B cell (primary cell): ENCODE measurements around the gene UNC119. TPM values are rescaled to one million over a fixed set of nuclear protein-coding genes. Genes with fewer than 3 reads are reported as not detected.

Source experiments
- ATAC-seq: fragments of 200-7000 bp; cut with Tn5 transposase; one replicate; pipeline ENCODE4 v1.10.0; 2021; ENCODE audit warnings: low read depth, mild to moderate bottlenecking, moderate number of reproducible peaks, moderate library complexity
- CTCF ChIA-PET: fragments of 350-600 bp; sonication (Branson Sonifier 250); formaldehyde crosslinking; loops from one replicate; lab custom pipeline; 2021; ENCODE audit warnings: antibody characterized with exemption, inconsistent platforms; lab: Charles Lee
- POLR2A ChIA-PET: fragments of 350-600 bp; sonication (Branson Sonifier 250); formaldehyde crosslinking; loops from one replicate; lab custom pipeline; 2021; ENCODE audit warnings: antibody characterized with exemption; lab: Charles Lee
- DNase-seq: peaks from one replicate; pipeline ENCODE4 v3.0.0; 2013
- H2AFZ ChIP-seq: 2 replicates; pipeline ENCODE4 v1.6.1; 2012; ENCODE audit warnings: mild to moderate bottlenecking, low read depth, low read length; ENCODE audit not compliant: insufficient read depth, poor library complexity, severe bottlenecking
- H3K27ac ChIP-seq, 2 donors: 1 replicate in 1 of 2; 2 replicates in 1 of 2; pipeline ENCODE4 v1.5.1; 2012 to 2013; ENCODE audit warnings: low read length in 2 of 2, mild to moderate bottlenecking in 2 of 2, moderate library complexity in 1 of 2
- H3K27me3 ChIP-seq, 4 experiments: fragments of 200-600 bp in 1 of 4; sonication (generic) in 1 of 4; replicated peaks in 1 of 4; 1 replicate in 2 of 4; 2 replicates in 2 of 4; pipeline versions ENCODE4 v1.6.1 to v1.7.0; 2013 to 2016; ENCODE audit warnings: low read length in 3 of 4, mild to moderate bottlenecking in 2 of 4, mixed read lengths in 1 of 4, moderate library complexity in 1 of 4; ENCODE audit not compliant: insufficient read depth in 4 of 4, control insufficient read depth in 3 of 4; ENCODE audit errors: control extremely low read depth in 1 of 4
- H3K36me3 ChIP-seq, 2 experiments: replicated peaks in 1 of 2; 1 replicate in 1 of 2; 2 replicates in 1 of 2; pipeline versions ENCODE4 v1.6.1 to v1.7.1; 2013; ENCODE audit warnings: low read length in 1 of 2; ENCODE audit not compliant: insufficient read depth in 2 of 2, control insufficient read depth in 1 of 2; ENCODE audit errors: control extremely low read depth in 1 of 2, extremely low read depth in 1 of 2
- H3K4me1 ChIP-seq, 2 donors: fragments of 200-600 bp in 1 of 2; sonication (generic) in 1 of 2; 1 replicate in 1 of 2; 2 replicates in 1 of 2; pipeline versions ENCODE4 v1.5.1 to v1.6.1; 2013 to 2017; ENCODE audit warnings: low read length in 2 of 2; ENCODE audit not compliant: control insufficient read depth in 2 of 2, insufficient read depth in 2 of 2
- H3K4me2 ChIP-seq: replicated peaks from 2 replicates; pipeline ENCODE3; 2012; ENCODE audit warnings: mild to moderate bottlenecking, low read depth, low read length; ENCODE audit not compliant: poor library complexity, severe bottlenecking
- H3K4me3 ChIP-seq, 5 experiments: fragments of 200-600 bp in 1 of 5; sonication (generic) in 1 of 5; 1 replicate in 3 of 5; 2 replicates in 2 of 5; pipeline versions ENCODE4 v1.5.1 to v1.7.0; 2011 to 2016; ENCODE audit warnings: low read length in 4 of 5, mild to moderate bottlenecking in 4 of 5, low read depth in 2 of 5, control low read depth in 1 of 5, moderate library complexity in 1 of 5; ENCODE audit not compliant: insufficient read depth in 1 of 5; ENCODE audit errors: control extremely low read depth in 1 of 5, extremely low read depth in 1 of 5
- H3K79me2 ChIP-seq: fragments of 200-600 bp; sonication (generic); one replicate; pipeline ENCODE4 v1.6.0; 2016; ENCODE audit warnings: low read length; ENCODE audit not compliant: control insufficient read depth, insufficient read depth
- H3K9ac ChIP-seq: fragments of 200-600 bp; sonication (generic); 2 replicates; pipeline ENCODE4 v1.6.1; 2017; ENCODE audit warnings: mild to moderate bottlenecking, low read length, moderate library complexity
- H3K9me3 ChIP-seq, 3 donors: one replicate each; pipeline versions ENCODE4 v1.6.1 to v1.7.1; 2013; ENCODE audit warnings: low read length in 2 of 3; ENCODE audit not compliant: control insufficient read depth in 2 of 3, insufficient read depth in 1 of 3; ENCODE audit errors: control extremely low read depth in 1 of 3
- H4K20me1 ChIP-seq: 2 replicates; pipeline ENCODE4 v1.6.0; 2012; ENCODE audit warnings: mild to moderate bottlenecking, low read length; ENCODE audit not compliant: insufficient read depth, control insufficient read depth, poor library complexity, severe bottlenecking
- H3K27ac Mint-ChIP-seq: one replicate; pipeline ENCODE4 v1.8.0; 2021; ENCODE audit warnings: mixed read lengths
- H3K27me3 Mint-ChIP-seq: one replicate; pipeline ENCODE4 v1.8.0; 2021; ENCODE audit warnings: mixed read lengths
- H3K4me1 Mint-ChIP-seq: one replicate; pipeline ENCODE4 v1.8.0; 2021; ENCODE audit warnings: mixed read lengths
- H3K4me3 Mint-ChIP-seq: one replicate; pipeline ENCODE4 v1.8.0; 2021; ENCODE audit warnings: mixed read lengths
- H3K9me3 Mint-ChIP-seq: one replicate; pipeline ENCODE4 v1.8.0; 2022; ENCODE audit warnings: mixed read lengths; ENCODE audit not compliant: insufficient read depth
- EZH2 ChIP-seq: IDR thresholded peaks from 2 replicates; pipeline ENCODE4 v1.6.1; 2012; ENCODE audit warnings: borderline replicate concordance, low read depth, mild to moderate bottlenecking, moderate library complexity, low read length; ENCODE audit not compliant: insufficient read depth, poor library complexity, severe bottlenecking
- WGBS: methylation state at CpG from one replicate; pipeline ENCODE4 v1.1.5; 2013; ENCODE audit warnings: missing lambda C conversion rate; ENCODE audit not compliant: insufficient coverage; 5-methylcytosine and 5-hydroxymethylcytosine counted together
- intact Hi-C: fragments of 100-400 bp; cut with micrococcal nuclease; formaldehyde crosslinking; loops from one replicate; pipeline ENCODE4 v1.10.0; 2022
- polyA plus RNA-seq: library from polyadenylated mRNA; depleted of rRNA; stranded (reverse); fragments of >200 nt; gene quantifications from 2 replicates; pipeline ENCODE4 v1.2.3, GENCODE V29; 2012
- total RNA-seq, 2 donors: library from RNA; stranded (reverse); fragments of 120-200 nt in 1 of 2; gene quantifications; 1 replicate in 1 of 2; 2 replicates in 1 of 2; pipeline versions ENCODE4 v1.2.3 to v1.2.4, GENCODE V29; 2013 to 2022
- TF ChIP-seq, protein P1 (sequence below): fragments of 200-600 bp; IDR thresholded peaks from one replicate; pipeline ENCODE4 v1.8.0; 2022; ENCODE audit warnings: antibody characterized with exemption, mild to moderate bottlenecking

The UNC119 gene
- total and polyA plus RNA-seq, 2 donors (not counting 1 experiment from before 2014, with no cell fraction given) = 75.3 to 174 TPM

- Histone ChIP-seq H3K27me3 (no peaks in the 10 kb centered on the region), H3K9ac (no peak overlapping the region), H3K4me2 (no peak overlapping the region), H3K36me3 (no peaks in the 10 kb centered on the region), H3K27ac (no peak overlapping the region), H3K4me1 (peaks cover 0 to 4% of the 10 kb centered on the region in 2 donors), H2AFZ (no peak overlapping the region), H3K4me3 (no peak overlapping the region), H3K9me3 (no peaks in the 10 kb centered on the region), H4K20me1 (no peaks in the 10 kb centered on the region), H3K79me2 (no peaks in the 10 kb centered on the region)
- 90% methylated on average over 14 of the region's 14 CpGs for WGBS
- ATAC-seq = no peak
- Mint-ChIP-seq H3K27me3 (no peaks in the 10 kb centered on the region), H3K9me3 (no peaks in the 10 kb centered on the region), H3K4me1 (peaks cover 3% of the 10 kb centered on the region), H3K4me3 (no peak overlapping the region), H3K27ac (no peak overlapping the region)
- POLR2A ChIA-PET = no interaction called here
- TF ChIP-seq, protein P1, sequence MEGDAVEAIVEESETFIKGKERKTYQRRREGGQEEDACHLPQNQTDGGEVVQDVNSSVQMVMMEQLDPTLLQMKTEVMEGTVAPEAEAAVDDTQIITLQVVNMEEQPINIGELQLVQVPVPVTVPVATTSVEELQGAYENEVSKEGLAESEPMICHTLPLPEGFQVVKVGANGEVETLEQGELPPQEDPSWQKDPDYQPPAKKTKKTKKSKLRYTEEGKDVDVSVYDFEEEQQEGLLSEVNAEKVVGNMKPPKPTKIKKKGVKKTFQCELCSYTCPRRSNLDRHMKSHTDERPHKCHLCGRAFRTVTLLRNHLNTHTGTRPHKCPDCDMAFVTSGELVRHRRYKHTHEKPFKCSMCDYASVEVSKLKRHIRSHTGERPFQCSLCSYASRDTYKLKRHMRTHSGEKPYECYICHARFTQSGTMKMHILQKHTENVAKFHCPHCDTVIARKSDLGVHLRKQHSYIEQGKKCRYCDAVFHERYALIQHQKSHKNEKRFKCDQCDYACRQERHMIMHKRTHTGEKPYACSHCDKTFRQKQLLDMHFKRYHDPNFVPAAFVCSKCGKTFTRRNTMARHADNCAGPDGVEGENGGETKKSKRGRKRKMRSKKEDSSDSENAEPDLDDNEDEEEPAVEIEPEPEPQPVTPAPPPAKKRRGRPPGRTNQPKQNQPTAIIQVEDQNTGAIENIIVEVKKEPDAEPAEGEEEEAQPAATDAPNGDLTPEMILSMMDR = no peak
- CTCF ChIA-PET = interaction anchor here (1.4 kb wide), 1 partner anchor 13 kb away, joined by 3 read pairs; no protein-coding TSS in a partner anchor
- intact Hi-C loops = no loop called here
- no peak for DNase-seq
Measured at GRCh38 chr17:28538296-28538895, 14.0 kb downstream of the UNC119 start.

DNA sequence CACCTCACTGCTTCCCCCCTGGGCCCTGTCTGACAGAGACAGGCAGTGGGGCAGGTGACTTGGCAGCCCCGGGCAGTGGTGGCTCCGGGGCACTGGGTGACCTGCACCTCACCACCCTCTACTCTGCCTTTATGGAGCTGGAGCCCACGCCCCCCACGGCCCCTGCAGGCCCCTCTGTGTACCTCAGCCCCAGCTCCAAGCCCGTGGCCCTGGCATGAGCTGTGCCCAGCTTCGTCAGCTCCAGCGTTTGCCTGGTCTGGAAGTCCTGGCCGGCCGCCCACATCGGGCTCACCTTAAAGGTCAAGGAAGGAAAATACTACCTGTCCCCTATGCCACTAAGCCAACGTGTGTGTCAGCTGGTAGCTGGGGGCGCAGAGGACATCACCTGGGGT is 15.2 kb downstream of the UNC119 start:
- Histone ChIP-seq H3K9ac (no peak overlapping the region), H3K79me2 (no peaks in the 10 kb centered on the region)
- no peak overlapping the region for H3K27ac Mint-ChIP-seq

More for the DNA sequence above, 15.2 kb downstream of the UNC119 start:
- Histone ChIP-seq H3K4me2 (no peak overlapping the region), H3K36me3 (no peaks in the 10 kb centered on the region), H3K27me3 (no peaks in the 10 kb centered on the region), H3K9me3 (no peaks in the 10 kb centered on the region), H3K4me3 (no peak overlapping the region), H4K20me1 (no peaks in the 10 kb centered on the region), H2AFZ (no peak overlapping the region), H3K4me1 (no peaks in the 10 kb centered on the region), H3K27ac (no peak overlapping the region)
- intact Hi-C loops = no loop called here
- Mint-ChIP-seq H3K4me1 (no peaks in the 10 kb centered on the region), H3K4me3 (no peak overlapping the region), H3K27me3 (no peaks in the 10 kb centered on the region), H3K9me3 (no peaks in the 10 kb centered on the region)
- DNase-seq (no peak), ATAC-seq (no peak)
- TF ChIP-seq, protein P1 = no peak
- TF ChIP-seq EZH2 = no peak
- ChIA-PET POLR2A (no interaction called here), CTCF (interaction anchor here (0.7 to 1.4 kb wide), 2 partner anchors 14 to 76 kb away, joined by 3 read pairs; no protein-coding TSS in a partner anchor)
- WGBS = 88% methylated on average over 12 of the region's 12 CpGs
